Thoracic aorta (tissue), 2 donors: ENCODE results near the gene HADHB. TPM values are rescaled to one million over a fixed set of nuclear protein-coding genes. Genes with fewer than 3 reads are reported as not detected.

Experiments
- ATAC-seq: fragments of 150-250 bp; one replicate; pipeline ENCODE4 v1.8.0; 2017; ENCODE audit warnings: low read depth; ENCODE audit not compliant: insufficient number of reproducible peaks, low FRiP score
- DNase-seq: peaks from one replicate; pipeline ENCODE4 v3.0.0-alpha.2; 2020; ENCODE audit warnings: low spot score
- H3K27ac ChIP-seq, 2 donors: fragments of 200-600 bp; sonication (generic); 1 replicate in 1 of 2; 2 replicates in 1 of 2; pipeline ENCODE4 v1.5.1; 2016; ENCODE audit warnings: mild to moderate bottlenecking in 2 of 2, moderate library complexity in 2 of 2
- H3K27me3 ChIP-seq: fragments of 200-600 bp; sonication (generic); replicated peaks from 2 replicates; pipeline ENCODE4 v1.6.0; 2016; ENCODE audit warnings: mild to moderate bottlenecking; ENCODE audit not compliant: insufficient read depth
- H3K36me3 ChIP-seq: fragments of 200-600 bp; sonication (generic); one replicate; pipeline ENCODE4 v1.5.1; 2016
- H3K4me1 ChIP-seq, 2 donors: fragments of 200-600 bp; sonication (generic); 1 replicate in 1 of 2; 2 replicates in 1 of 2; pipeline versions ENCODE4 v1.5.1 to v1.6.0; 2016; ENCODE audit warnings: low read depth in 2 of 2, mild to moderate bottlenecking in 1 of 2; ENCODE audit not compliant: control insufficient read depth in 1 of 2
- H3K4me3 ChIP-seq: fragments of 200-600 bp; sonication (generic); 2 replicates; pipeline ENCODE4 v1.5.1; 2016; ENCODE audit warnings: mild to moderate bottlenecking
- H3K9me3 ChIP-seq: fragments of 200-600 bp; sonication (generic); 2 replicates; pipeline ENCODE4 v1.5.1; 2016
- total RNA-seq, 2 donors: library from RNA; depleted of rRNA; stranded (reverse); fragments of >200 nt; gene quantifications; one replicate each; pipeline versions ENCODE4 v1.1.0 to v1.2.3, GENCODE V29; 2016
- TF ChIP-seq, protein P1 (sequence below): fragments of 200-600 bp; sonication (generic); IDR thresholded peaks from one replicate; pipeline ENCODE4 v1.5.1; 2019; ENCODE audit warnings: antibody characterized with exemption

Gene HADHB
- total RNA-seq, 2 donors from 2014 or later: 50.2 to 56.4 TPM

- ATAC-seq (no peak), DNase-seq (no peak)
- peaks cover 74% of the 10 kb centered on the region for H3K36me3 ChIP-seq
- TF ChIP-seq, protein P1, sequence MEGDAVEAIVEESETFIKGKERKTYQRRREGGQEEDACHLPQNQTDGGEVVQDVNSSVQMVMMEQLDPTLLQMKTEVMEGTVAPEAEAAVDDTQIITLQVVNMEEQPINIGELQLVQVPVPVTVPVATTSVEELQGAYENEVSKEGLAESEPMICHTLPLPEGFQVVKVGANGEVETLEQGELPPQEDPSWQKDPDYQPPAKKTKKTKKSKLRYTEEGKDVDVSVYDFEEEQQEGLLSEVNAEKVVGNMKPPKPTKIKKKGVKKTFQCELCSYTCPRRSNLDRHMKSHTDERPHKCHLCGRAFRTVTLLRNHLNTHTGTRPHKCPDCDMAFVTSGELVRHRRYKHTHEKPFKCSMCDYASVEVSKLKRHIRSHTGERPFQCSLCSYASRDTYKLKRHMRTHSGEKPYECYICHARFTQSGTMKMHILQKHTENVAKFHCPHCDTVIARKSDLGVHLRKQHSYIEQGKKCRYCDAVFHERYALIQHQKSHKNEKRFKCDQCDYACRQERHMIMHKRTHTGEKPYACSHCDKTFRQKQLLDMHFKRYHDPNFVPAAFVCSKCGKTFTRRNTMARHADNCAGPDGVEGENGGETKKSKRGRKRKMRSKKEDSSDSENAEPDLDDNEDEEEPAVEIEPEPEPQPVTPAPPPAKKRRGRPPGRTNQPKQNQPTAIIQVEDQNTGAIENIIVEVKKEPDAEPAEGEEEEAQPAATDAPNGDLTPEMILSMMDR: no peak
- no peaks in the 10 kb centered on the region for H3K27me3 ChIP-seq
- H3K27ac ChIP-seq: no peak overlapping the region
- H3K4me1 ChIP-seq: no peaks in the 10 kb centered on the region
- no peak overlapping the region for H3K4me3 ChIP-seq
- no peaks in the 10 kb centered on the region for H3K9me3 ChIP-seq
Measured at GRCh38 chr2:26230806-26231205, 13.9 kb upstream of the HADHB start.

GRCh38 chr2:26235089-26235488 lies 9.7 kb upstream of the HADHB start:
- H3K4me1 ChIP-seq: peaks cover 0 to 5% of the 10 kb centered on the region in 2 donors
- ATAC-seq (no peak), DNase-seq (no peak)
- H3K9me3 ChIP-seq: no peaks in the 10 kb centered on the region
- peaks cover 70% of the 10 kb centered on the region for H3K36me3 ChIP-seq
- no peaks in the 10 kb centered on the region for H3K27me3 ChIP-seq
- TF ChIP-seq, protein P1: no peak
- H3K27ac ChIP-seq: no peak overlapping the region
- H3K4me3 ChIP-seq: no peak overlapping the region

- no peak overlapping the region for H3K27ac ChIP-seq
- TF ChIP-seq, protein P1: no peak
- H3K27me3 ChIP-seq: no peaks in the 10 kb centered on the region
- peaks cover 45% of the 10 kb centered on the region for H3K36me3 ChIP-seq
- DNase-seq (no peak), ATAC-seq (no peak)
- no peaks in the 10 kb centered on the region for H3K9me3 ChIP-seq
- H3K4me1 ChIP-seq: peaks cover 5 to 22% of the 10 kb centered on the region in 2 donors
- H3K4me3 ChIP-seq: no peak overlapping the region
Measured at GRCh38 chr2:26237868-26238267, 6.9 kb upstream of the HADHB start.

GRCh38 chr2:26238311-26238958 lies 6.3 kb upstream of the HADHB start:
- no peak for ATAC-seq
- peaks cover 7 to 28% of the 10 kb centered on the region in 2 donors for H3K4me1 ChIP-seq

DNA sequence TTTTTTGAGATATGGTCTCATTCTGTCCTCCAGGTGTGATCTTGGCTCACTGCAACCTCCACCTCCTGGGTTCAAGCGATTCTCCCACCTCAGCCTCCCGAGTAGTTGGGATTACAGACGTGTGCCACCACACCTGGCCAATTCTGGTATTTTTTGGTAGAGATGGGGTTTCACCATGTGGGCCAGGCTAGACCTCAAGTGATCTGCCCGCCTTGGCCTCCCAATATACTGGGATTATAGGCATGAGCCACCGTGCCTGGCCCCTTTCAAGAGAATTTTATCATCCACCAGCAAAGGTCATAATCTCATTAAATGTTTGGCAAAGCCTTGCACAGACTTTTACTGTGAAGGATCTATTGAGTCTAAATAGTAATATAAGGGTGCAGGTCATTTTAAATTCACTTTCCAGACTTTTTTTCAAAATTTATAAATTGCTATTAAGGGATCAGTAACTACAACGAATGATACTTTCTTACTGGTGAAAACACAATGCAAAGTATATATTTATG lies 2.8 kb upstream of the HADHB start:
- H3K4me1 ChIP-seq: peaks cover 22 to 45% of the 10 kb centered on the region in 2 donors

More at GRCh38 chr2:26238311-26238958, 6.3 kb upstream of the HADHB start:
- no peaks in the 10 kb centered on the region for H3K9me3 ChIP-seq
- no peak for DNase-seq
- H3K27me3 ChIP-seq: no peaks in the 10 kb centered on the region
- H3K27ac ChIP-seq: no peak overlapping the region
- H3K36me3 ChIP-seq: peaks cover 39% of the 10 kb centered on the region
- no peak overlapping the region for H3K4me3 ChIP-seq
- TF ChIP-seq, protein P1: no peak

More for the DNA sequence above, 2.8 kb upstream of the HADHB start:
- peaks cover 14% of the 10 kb centered on the region for H3K36me3 ChIP-seq
- DNase-seq (no peak), ATAC-seq (no peak)
- H3K4me3 ChIP-seq: no peak overlapping the region
- H3K9me3 ChIP-seq: no peaks in the 10 kb centered on the region
- no peak overlapping the region for H3K27ac ChIP-seq
- H3K27me3 ChIP-seq: no peaks in the 10 kb centered on the region
- TF ChIP-seq, protein P1: no peak
